HG02943 (cell line): Measurements from ENCODE around the gene ECHS1.
"Not testable (repeated sequence)": the region's sequence is repeated elsewhere in the genome, so short reads cannot be mapped to it uniquely, and the experiment has no call there.

Experiments
- ATAC-seq: cut with Tn5 transposase; IDR thresholded peaks from one replicate; pipeline ENCODE4 v1.9.1; 2021; ENCODE audit warnings: mild to moderate bottlenecking, low read depth, moderate library complexity; ENCODE audit not compliant: unreplicated experiment

The ECHS1 gene

GRCh38 chr10:133373174-133374090 lies at the start of gene ECHS1:
TSS of gene ECHS1 (minus strand) at chr10:133373354. CDS start at chr10:133373333, 21 bp downstream.
- peak; percentile 89 for ATAC-seq

GRCh38 chr10:133422223-133422806 lies 49.2 kb upstream of the ECHS1 start:
- ATAC-seq = no peak

- ATAC-seq = no peak
Measured at GRCh38 chr10:133421336-133422222, 48.4 kb upstream of the ECHS1 start.

GRCh38 chr10:133420579-133420978 lies 47.4 kb upstream of the ECHS1 start:
- ATAC-seq = no peak

- no peak for ATAC-seq
Measured at GRCh38 chr10:133420028-133420427, 46.9 kb upstream of the ECHS1 start.

GRCh38 chr10:133419211-133419950 lies 46.2 kb upstream of the ECHS1 start:
- ATAC-seq = no peak

- no peak for ATAC-seq
Measured at GRCh38 chr10:133418289-133418993, 45.3 kb upstream of the ECHS1 start.

GRCh38 chr10:133415752-133416151 lies 42.6 kb upstream of the ECHS1 start:
- ATAC-seq = no peak

- ATAC-seq = not testable (repeated sequence)
Measured at GRCh38 chr10:133414401-133414800, 41.2 kb upstream of the ECHS1 start.

- no peak for ATAC-seq
Measured at GRCh38 chr10:133412381-133412711, 39.2 kb upstream of the ECHS1 start.

GRCh38 chr10:133411523-133412380 lies 38.6 kb upstream of the ECHS1 start:
- ATAC-seq = no peak

- ATAC-seq = no peak
Measured at GRCh38 chr10:133405844-133406527, 32.8 kb upstream of the ECHS1 start.

GRCh38 chr10:133405272-133405671 lies 32.1 kb upstream of the ECHS1 start:
- ATAC-seq = no peak

- ATAC-seq = no peak
Measured at GRCh38 chr10:133403784-133404183, 30.6 kb upstream of the ECHS1 start.

- ATAC-seq = no peak
Measured at GRCh38 chr10:133403359-133403758, 30.2 kb upstream of the ECHS1 start.

- no peak for ATAC-seq
Measured at GRCh38 chr10:133401981-133402725, 29.0 kb upstream of the ECHS1 start.

- peak; percentile 3 for ATAC-seq
Measured at GRCh38 chr10:133401500-133401899, 28.3 kb upstream of the ECHS1 start.
